Progenitor cell of endocrine pancreas (in vitro differentiated cells): ENCODE measurements around the gene CCDC158. TPM values are rescaled to one million over a fixed set of nuclear protein-coding genes. Genes with fewer than 3 reads are reported as not detected.

Experiments used
- DNase-seq: peaks from one replicate; pipeline ENCODE4 v3.0.0; 2021; ENCODE audit warnings: low spot score; ENCODE audit not compliant: unreplicated experiment
- H3K27ac Mint-ChIP-seq: 2 replicates; pipeline ENCODE4 v1.8.0; 2021; ENCODE audit warnings: mild to moderate bottlenecking, moderate library complexity, mixed read lengths
- H3K27me3 Mint-ChIP-seq: 2 replicates; pipeline ENCODE4 v1.8.0; 2021; ENCODE audit warnings: mixed read lengths
- H3K36me3 Mint-ChIP-seq: 2 replicates; pipeline ENCODE4 v1.8.0; 2022; ENCODE audit warnings: mixed read lengths; ENCODE audit not compliant: insufficient read depth
- H3K4me1 Mint-ChIP-seq: 2 replicates; pipeline ENCODE4 v1.8.0; 2021; ENCODE audit warnings: low read depth, mixed read lengths
- H3K4me3 Mint-ChIP-seq: 2 replicates; pipeline ENCODE4 v1.8.0; 2021; ENCODE audit warnings: low read depth, mild to moderate bottlenecking, moderate library complexity, mixed read lengths
- H3K9me3 Mint-ChIP-seq: 2 replicates; pipeline ENCODE4 v1.8.0; 2021; ENCODE audit warnings: low read depth, mixed read lengths
- total RNA-seq: library from RNA; stranded (reverse); gene quantifications from 2 replicates; pipeline ENCODE4 v1.2.1, GENCODE V29; 2021
- TF ChIP-seq, protein P1 (sequence below): fragments of 200-600 bp; sonication (generic); IDR thresholded peaks from one replicate; pipeline ENCODE4 v1.5.0; 2021; ENCODE audit warnings: antibody characterized with exemption, mild to moderate bottlenecking; ENCODE audit not compliant: unreplicated experiment

The CCDC158 gene
- total RNA-seq, 1 donor from 2014 or later: not detected

DNA sequence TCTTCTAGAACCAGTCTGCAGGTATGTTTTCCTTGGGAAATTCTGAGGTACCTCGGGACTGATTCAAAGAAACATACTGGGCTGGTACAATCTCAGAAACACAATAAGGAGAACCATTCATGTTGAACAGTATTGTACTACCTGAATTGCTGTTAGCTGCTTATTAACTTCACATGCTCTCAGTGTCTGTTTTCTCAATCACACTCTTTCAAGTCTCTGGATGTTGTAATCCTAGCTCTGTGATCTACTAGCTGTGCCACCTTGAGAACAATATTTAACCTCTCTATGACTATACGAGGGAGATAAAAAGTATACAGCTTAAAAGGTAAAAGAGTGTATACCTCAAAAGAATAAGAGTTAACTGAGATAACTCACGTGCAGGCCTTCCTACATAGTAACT is 10.3 kb downstream of the CCDC158 start:
- Mint-ChIP-seq H3K9me3 (peaks cover 5% of the 10 kb centered on the region), H3K27me3 (no peaks in the 10 kb centered on the region), H3K4me1 (peaks cover 2% of the 10 kb centered on the region), H3K4me3 (no peak overlapping the region), H3K36me3 (no peaks in the 10 kb centered on the region), H3K27ac (no peak overlapping the region)
- no peak for DNase-seq
- TF ChIP-seq, protein P1, sequence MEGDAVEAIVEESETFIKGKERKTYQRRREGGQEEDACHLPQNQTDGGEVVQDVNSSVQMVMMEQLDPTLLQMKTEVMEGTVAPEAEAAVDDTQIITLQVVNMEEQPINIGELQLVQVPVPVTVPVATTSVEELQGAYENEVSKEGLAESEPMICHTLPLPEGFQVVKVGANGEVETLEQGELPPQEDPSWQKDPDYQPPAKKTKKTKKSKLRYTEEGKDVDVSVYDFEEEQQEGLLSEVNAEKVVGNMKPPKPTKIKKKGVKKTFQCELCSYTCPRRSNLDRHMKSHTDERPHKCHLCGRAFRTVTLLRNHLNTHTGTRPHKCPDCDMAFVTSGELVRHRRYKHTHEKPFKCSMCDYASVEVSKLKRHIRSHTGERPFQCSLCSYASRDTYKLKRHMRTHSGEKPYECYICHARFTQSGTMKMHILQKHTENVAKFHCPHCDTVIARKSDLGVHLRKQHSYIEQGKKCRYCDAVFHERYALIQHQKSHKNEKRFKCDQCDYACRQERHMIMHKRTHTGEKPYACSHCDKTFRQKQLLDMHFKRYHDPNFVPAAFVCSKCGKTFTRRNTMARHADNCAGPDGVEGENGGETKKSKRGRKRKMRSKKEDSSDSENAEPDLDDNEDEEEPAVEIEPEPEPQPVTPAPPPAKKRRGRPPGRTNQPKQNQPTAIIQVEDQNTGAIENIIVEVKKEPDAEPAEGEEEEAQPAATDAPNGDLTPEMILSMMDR: no peak

GRCh38 chr4:76407440-76408119 is 13.4 kb downstream of the CCDC158 start:
- TF ChIP-seq, protein P1: no peak
- H3K27me3 Mint-ChIP-seq: peaks cover 4% of the 10 kb centered on the region
- no peak overlapping the region for H3K4me3 Mint-ChIP-seq
- H3K9me3 Mint-ChIP-seq: no peaks in the 10 kb centered on the region
- H3K27ac Mint-ChIP-seq: no peak overlapping the region
- H3K4me1 Mint-ChIP-seq: peaks cover 2% of the 10 kb centered on the region
- H3K36me3 Mint-ChIP-seq: no peaks in the 10 kb centered on the region
- DNase-seq: no peak

- Mint-ChIP-seq H3K27ac (no peak overlapping the region), H3K4me1 (peaks cover 2% of the 10 kb centered on the region), H3K27me3 (peaks cover 8% of the 10 kb centered on the region), H3K4me3 (no peak overlapping the region), H3K9me3 (no peaks in the 10 kb centered on the region), H3K36me3 (no peaks in the 10 kb centered on the region)
- no peak for DNase-seq
- TF ChIP-seq, protein P1: no peak
Measured at GRCh38 chr4:76406081-76406480, 14.9 kb downstream of the CCDC158 start.

GRCh38 chr4:76401654-76402053 is 19.3 kb downstream of the CCDC158 start:
- TF ChIP-seq, protein P1: no peak
- Mint-ChIP-seq H3K9me3 (peaks cover 5% of the 10 kb centered on the region), H3K4me3 (no peak overlapping the region), H3K27me3 (peaks cover 8% of the 10 kb centered on the region), H3K27ac (no peak overlapping the region), H3K4me1 (no peaks in the 10 kb centered on the region), H3K36me3 (no peaks in the 10 kb centered on the region)
- DNase-seq: no peak

DNA sequence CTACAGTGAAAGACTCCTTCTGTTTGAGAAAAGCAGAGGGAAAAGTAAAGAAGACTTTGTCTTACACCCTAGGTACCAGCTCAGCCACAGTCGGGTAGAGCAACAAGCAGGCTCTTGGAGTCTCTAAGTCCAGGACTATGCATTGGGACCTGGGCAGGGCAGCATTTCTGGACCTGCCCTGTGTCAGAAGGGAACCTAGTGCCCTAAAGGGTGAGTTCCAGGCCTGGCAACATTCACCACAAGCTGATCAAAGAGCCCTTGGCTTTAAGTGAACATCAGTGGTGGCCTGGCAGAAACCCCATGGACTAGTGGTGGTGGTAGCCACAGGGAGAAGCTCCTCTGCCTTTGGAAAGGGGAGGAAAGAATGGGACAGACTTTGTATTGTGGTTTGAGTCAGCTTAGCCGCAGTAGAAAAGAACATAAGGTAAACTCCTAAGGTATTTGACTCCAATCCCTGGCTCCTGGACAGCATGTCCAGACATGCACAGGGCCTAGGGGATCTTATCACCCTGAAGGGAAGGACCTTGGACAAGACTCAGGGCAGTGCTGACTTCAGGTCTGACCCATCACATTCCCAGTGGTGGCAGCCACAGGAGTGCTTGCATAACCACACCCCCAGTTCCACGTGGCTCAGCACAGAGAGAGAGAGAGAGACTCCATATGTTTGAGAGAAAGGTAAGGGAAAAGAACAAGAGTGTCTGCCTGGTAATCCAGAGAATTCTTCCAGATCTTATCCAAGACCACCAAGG is 32.6 kb downstream of the CCDC158 start:
- Mint-ChIP-seq H3K4me3 (no peak overlapping the region), H3K27ac (no peak overlapping the region), H3K4me1 (no peaks in the 10 kb centered on the region), H3K27me3 (no peaks in the 10 kb centered on the region), H3K36me3 (no peaks in the 10 kb centered on the region), H3K9me3 (peaks cover 30% of the 10 kb centered on the region)
- no peak for DNase-seq
- TF ChIP-seq, protein P1: no peak
